BLaER1 treated with 17β-estradiol and CSF1 and Interleukin-3, amounts not matched to agents 10 nM and 100 nM (cell line): ENCODE measurements around the gene PAQR8.

Source experiments
- H3K27ac ChIP-seq, 11 experiments: shearing (Covaris generic); formaldehyde crosslinking; 2 replicates each; pipeline ENCODE4 v1.8.1; 2022
- H3K27me3 ChIP-seq, 11 experiments: shearing (Covaris generic); formaldehyde crosslinking; 2 replicates each; pipeline ENCODE4 v1.8.1; 2022
- H3K36me3 ChIP-seq, 11 experiments: shearing (Covaris generic); formaldehyde crosslinking; 2 replicates each; pipeline ENCODE4 v1.8.1; 2022
- H3K4me1 ChIP-seq, 10 experiments: shearing (Covaris generic); formaldehyde crosslinking; 2 replicates each; pipeline ENCODE4 v1.8.1; 2022
- H3K4me2 ChIP-seq, 11 experiments: shearing (Covaris generic); formaldehyde crosslinking; 2 replicates each; pipeline ENCODE4 v1.8.1; 2022
- H3K4me3 ChIP-seq, 10 experiments: shearing (Covaris generic); formaldehyde crosslinking; 2 replicates each; pipeline ENCODE4 v1.8.1; 2022
- H3K9ac ChIP-seq, 11 experiments: shearing (Covaris generic); formaldehyde crosslinking; 2 replicates each; pipeline ENCODE4 v1.8.1; 2022
- H3K9me3 ChIP-seq, 11 experiments: shearing (Covaris generic); formaldehyde crosslinking; replicated peaks in 1 of 11; 2 replicates each; pipeline ENCODE4 v1.8.1; 2022
- H4K20me1 ChIP-seq, 11 experiments: shearing (Covaris generic); formaldehyde crosslinking; 2 replicates each; pipeline ENCODE4 v1.8.1; 2022
- Cebpa-rat ChIP-seq, 11 experiments: shearing (Covaris generic); IDR thresholded peaks; 2 replicates each; pipeline ENCODE4 v1.8.1; 2022

PAQR8 gene

GRCh38 chr6:52390361-52390727 is 28.4 kb downstream of the PAQR8 start:
- Histone ChIP-seq H3K36me3 (peaks cover 0 to 14% (median 4%) of the 10 kb centered on the region in 11 experiments; a peak in 7 of 22 replicates), H3K4me1 (peaks cover 18 to 28% (median 23%) of the 10 kb centered on the region in 10 experiments), H3K4me3 (no peak overlapping the region), H3K4me2 (peak overlapping the region; percentile 56 to 77 (median 63)), H3K9me3 (peaks cover 15 to 23% (median 17%) of the 10 kb centered on the region in 11 experiments), H3K27ac (peak overlapping the region in 3 of 11 experiments; percentile 1 to 23 (median 8); a peak in 4 of 22 replicates), H3K9ac (0 out of 22 replicates have a peak overlapping the region, but pooled peaks of 1 of the 11 experiments have one; percentile 16), H4K20me1 (peaks cover 0 to 52% (median 0%) of the 10 kb centered on the region in 11 experiments; a peak in 4 of 22 replicates), H3K27me3 (no peaks in the 10 kb centered on the region)
- no peak for TF ChIP-seq Cebpa-rat (IDR thresholded peaks at IDR 0.05)

- Histone ChIP-seq H3K9me3 (peaks cover 15 to 21% (median 17%) of the 10 kb centered on the region in 11 experiments), H3K9ac (no peak overlapping the region), H4K20me1 (peaks cover 0 to 52% (median 0%) of the 10 kb centered on the region in 11 experiments; a peak in 4 of 22 replicates), H3K27me3 (no peaks in the 10 kb centered on the region), H3K4me3 (no peak overlapping the region), H3K4me1 (peaks cover 18 to 28% (median 23%) of the 10 kb centered on the region in 10 experiments), H3K27ac (no peak overlapping the region), H3K4me2 (no peak overlapping the region; a peak in 1 of 22 replicates), H3K36me3 (peaks cover 0 to 9% (median 3%) of the 10 kb centered on the region in 11 experiments; a peak in 6 of 22 replicates)
- no peak for TF ChIP-seq Cebpa-rat (IDR thresholded peaks at IDR 0.05)
Observed at GRCh38 chr6:52391599-52391998, 29.6 kb downstream of the PAQR8 start.

DNA sequence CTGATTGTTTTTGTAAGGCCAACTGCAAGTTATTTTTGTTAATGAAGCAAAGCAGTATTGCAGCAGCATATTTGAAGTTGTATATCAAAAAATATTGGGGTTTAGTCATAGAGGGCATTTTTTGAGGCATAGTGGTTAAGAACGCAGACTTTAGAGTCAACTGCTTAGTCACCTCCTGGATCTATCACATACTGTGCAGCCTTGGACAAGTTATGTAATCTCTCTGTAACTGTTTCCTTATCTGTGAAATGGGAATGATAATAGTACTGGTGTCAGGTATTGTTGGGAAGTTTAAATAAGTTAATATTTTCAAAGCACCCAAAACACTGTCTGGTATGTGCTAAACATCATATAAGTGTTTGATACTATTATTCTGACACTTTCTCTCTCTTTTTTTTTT is 31.0 kb downstream of the PAQR8 start:
- H4K20me1 ChIP-seq: peaks cover 0 to 52% (median 0%) of the 10 kb centered on the region in 11 experiments; a peak in 4 of 22 replicates
- no peaks in the 10 kb centered on the region for H3K27me3 ChIP-seq
- H3K9ac ChIP-seq: no peak overlapping the region
- H3K36me3 ChIP-seq: peaks cover 0 to 3% (median 0%) of the 10 kb centered on the region in 11 experiments; a peak in 2 of 22 replicates
- no peak overlapping the region for H3K4me2 ChIP-seq
- no peak overlapping the region for H3K4me3 ChIP-seq
- TF ChIP-seq Cebpa-rat (IDR thresholded peaks at IDR 0.05): no peak
- peaks cover 30 to 40% (median 34%) of the 10 kb centered on the region in 10 experiments for H3K4me1 ChIP-seq
- no peak overlapping the region for H3K27ac ChIP-seq
- H3K9me3 ChIP-seq: peaks cover 3 to 7% (median 5%) of the 10 kb centered on the region in 11 experiments; a peak in 20 of 22 replicates

- H3K27ac ChIP-seq: no peak overlapping the region
- TF ChIP-seq Cebpa-rat (IDR thresholded peaks at IDR 0.05): no peak
- H3K36me3 ChIP-seq: 0 out of 22 replicates have a peak, but pooled peaks cover 0 to 3% (median 0%) of the 10 kb centered on the region in 11 experiments
- H3K9ac ChIP-seq: no peak overlapping the region
- H3K27me3 ChIP-seq: no peaks in the 10 kb centered on the region
- peaks cover 38 to 48% (median 42%) of the 10 kb centered on the region in 10 experiments for H3K4me1 ChIP-seq
- H3K4me3 ChIP-seq: no peak overlapping the region
- H4K20me1 ChIP-seq: peaks cover 0 to 49% (median 0%) of the 10 kb centered on the region in 11 experiments; a peak in 4 of 22 replicates
- H3K9me3 ChIP-seq: no peaks in the 10 kb centered on the region
- no peak overlapping the region for H3K4me2 ChIP-seq
Observed at GRCh38 chr6:52393780-52394179, 31.8 kb downstream of the PAQR8 start.

DNA sequence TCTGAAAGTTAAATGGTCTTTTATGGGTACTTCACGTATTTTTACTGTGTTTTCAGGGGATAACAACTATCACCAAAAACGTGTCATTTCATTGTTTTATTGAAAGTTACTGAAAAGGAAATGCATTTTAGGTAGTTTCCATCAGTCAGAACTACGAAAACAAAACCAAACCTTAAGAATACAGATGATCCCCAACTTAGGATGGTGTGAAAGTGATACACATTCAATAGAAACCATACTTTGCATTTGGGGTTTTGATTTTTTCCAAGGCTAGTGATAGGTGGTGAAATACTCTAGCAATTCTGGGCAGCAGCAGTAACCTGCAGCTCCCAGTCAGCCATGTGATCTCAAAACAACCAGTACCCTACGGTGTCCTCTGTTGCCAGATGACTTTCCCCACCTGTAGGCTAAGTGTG is 32.3 kb downstream of the PAQR8 start:
- Histone ChIP-seq H4K20me1 (peaks cover 0 to 45% (median 0%) of the 10 kb centered on the region in 11 experiments; a peak in 4 of 22 replicates), H3K36me3 (0 out of 22 replicates have a peak, but pooled peaks cover 0 to 3% (median 0%) of the 10 kb centered on the region in 11 experiments), H3K27ac (no peak overlapping the region), H3K27me3 (no peaks in the 10 kb centered on the region), H3K4me3 (no peak overlapping the region), H3K4me1 (peaks cover 37 to 47% (median 42%) of the 10 kb centered on the region in 10 experiments), H3K9ac (no peak overlapping the region), H3K9me3 (no peaks in the 10 kb centered on the region), H3K4me2 (no peak overlapping the region)
- no peak for TF ChIP-seq Cebpa-rat (IDR thresholded peaks at IDR 0.05)

GRCh38 chr6:52395969-52396368 is 34.0 kb downstream of the PAQR8 start:
- Histone ChIP-seq H3K4me2 (no peak overlapping the region), H4K20me1 (peaks cover 0 to 40% (median 0%) of the 10 kb centered on the region in 11 experiments; a peak in 3 of 22 replicates), H3K9ac (no peak overlapping the region), H3K27ac (no peak overlapping the region), H3K36me3 (0 out of 22 replicates have a peak, but pooled peaks cover 0 to 3% (median 0%) of the 10 kb centered on the region in 11 experiments), H3K4me3 (no peak overlapping the region), H3K9me3 (no peaks in the 10 kb centered on the region), H3K4me1 (peaks cover 20 to 30% (median 25%) of the 10 kb centered on the region in 10 experiments), H3K27me3 (no peaks in the 10 kb centered on the region)
- TF ChIP-seq Cebpa-rat (IDR thresholded peaks at IDR 0.05): no peak

GRCh38 chr6:52399511-52400312 is 37.8 kb downstream of the PAQR8 start:
- no peak for TF ChIP-seq Cebpa-rat (IDR thresholded peaks at IDR 0.05)
- H3K4me2 ChIP-seq: no peak overlapping the region

GRCh38 chr6:52400313-52401041 is 38.5 kb downstream of the PAQR8 start:
- Histone ChIP-seq H4K20me1 (peaks cover 0 to 17% (median 0%) of the 10 kb centered on the region in 11 experiments; a peak in 4 of 22 replicates), H3K9ac (peak overlapping the region in 2 of 11 experiments; percentile 2 to 49; a peak in 2 of 22 replicates), H3K36me3 (peaks cover 18 to 31% (median 26%) of the 10 kb centered on the region in 11 experiments), H3K27me3 (no peaks in the 10 kb centered on the region), H3K9me3 (0 out of 22 replicates have a peak, but pooled peaks cover 0 to 4% (median 0%) of the 10 kb centered on the region in 11 experiments), H3K4me1 (peaks cover 17 to 27% (median 22%) of the 10 kb centered on the region in 10 experiments), H3K4me3 (no peak overlapping the region), H3K27ac (no peak overlapping the region), H3K4me2 (no peak overlapping the region)
- TF ChIP-seq Cebpa-rat (IDR thresholded peaks at IDR 0.05): no peak

More at GRCh38 chr6:52399511-52400312, 37.8 kb downstream of the PAQR8 start:
- H3K27me3 ChIP-seq: no peaks in the 10 kb centered on the region
- no peak overlapping the region for H3K27ac ChIP-seq
- H3K36me3 ChIP-seq: peaks cover 16 to 24% (median 22%) of the 10 kb centered on the region in 11 experiments
- 0 out of 22 replicates have a peak, but pooled peaks cover 0 to 4% (median 0%) of the 10 kb centered on the region in 11 experiments for H3K9me3 ChIP-seq
- peaks cover 17 to 27% (median 22%) of the 10 kb centered on the region in 10 experiments for H3K4me1 ChIP-seq
- peaks cover 0 to 10% (median 0%) of the 10 kb centered on the region in 11 experiments; a peak in 3 of 22 replicates for H4K20me1 ChIP-seq
- no peak overlapping the region for H3K4me3 ChIP-seq
- peak overlapping the region in 1 of 11 experiments; percentile 2; a peak in 1 of 22 replicates for H3K9ac ChIP-seq
